Osteocyte (in vitro differentiated cells): ENCODE results near the gene USP3. TPM values are rescaled to one million over a fixed set of nuclear protein-coding genes. Genes with fewer than 3 reads are reported as not detected.

Source experiments
- DNase-seq: peaks from one replicate; pipeline ENCODE4 v3.0.0; 2021; ENCODE audit warnings: mixed read lengths; ENCODE audit not compliant: unreplicated experiment; ENCODE audit errors: extremely low spot score
- H3K27ac Mint-ChIP-seq: one replicate; pipeline ENCODE4 v1.8.0; 2021; ENCODE audit warnings: mild to moderate bottlenecking, mixed read lengths; ENCODE audit not compliant: unreplicated experiment
- H3K27me3 Mint-ChIP-seq: one replicate; pipeline ENCODE4 v1.8.0; 2021; ENCODE audit warnings: mixed read lengths; ENCODE audit not compliant: unreplicated experiment
- H3K36me3 Mint-ChIP-seq: one replicate; pipeline ENCODE4 v1.8.0; 2021; ENCODE audit warnings: mixed read lengths; ENCODE audit not compliant: unreplicated experiment
- H3K4me1 Mint-ChIP-seq: one replicate; pipeline ENCODE4 v1.8.0; 2021; ENCODE audit warnings: mixed read lengths; ENCODE audit not compliant: unreplicated experiment
- H3K4me3 Mint-ChIP-seq: one replicate; pipeline ENCODE4 v1.8.0; 2021; ENCODE audit warnings: mild to moderate bottlenecking, moderate library complexity, mixed read lengths; ENCODE audit not compliant: unreplicated experiment
- H3K9me3 Mint-ChIP-seq: one replicate; pipeline ENCODE4 v1.8.0; 2021; ENCODE audit warnings: mixed read lengths; ENCODE audit not compliant: unreplicated experiment
- CTCF ChIP-seq: fragments of 200-600 bp; sonication (generic); IDR thresholded peaks from 2 replicates; pipeline ENCODE4 v1.5.0; 2021; ENCODE audit warnings: antibody characterized with exemption, mild to moderate bottlenecking, moderate library complexity
- total RNA-seq: library from RNA; stranded (reverse); gene quantifications from 2 replicates; pipeline ENCODE4 v1.2.1, GENCODE V29; 2021

The USP3 gene
- total RNA-seq, 1 donor from 2014 or later = 41.2 TPM

GRCh38 chr15:63475707-63476106, 28.7 kb upstream of the USP3 start:
- no peak for TF ChIP-seq CTCF
- H3K4me1 Mint-ChIP-seq = peaks cover 32% of the 10 kb centered on the region
- DNase-seq = no peak
- no peak overlapping the region for H3K27ac Mint-ChIP-seq
- no peaks in the 10 kb centered on the region for H3K36me3 Mint-ChIP-seq
- H3K27me3 Mint-ChIP-seq = peaks cover 3% of the 10 kb centered on the region
- no peak overlapping the region for H3K4me3 Mint-ChIP-seq
- no peaks in the 10 kb centered on the region for H3K9me3 Mint-ChIP-seq

GRCh38 chr15:63476229-63476632, 28.2 kb upstream of the USP3 start:
- Mint-ChIP-seq H3K27me3 (peaks cover 3% of the 10 kb centered on the region), H3K27ac (no peak overlapping the region), H3K9me3 (no peaks in the 10 kb centered on the region), H3K36me3 (no peaks in the 10 kb centered on the region), H3K4me3 (no peak overlapping the region), H3K4me1 (peaks cover 35% of the 10 kb centered on the region)
- no peak for TF ChIP-seq CTCF
- DNase-seq = no peak

- Mint-ChIP-seq H3K4me1 (peaks cover 40% of the 10 kb centered on the region), H3K9me3 (no peaks in the 10 kb centered on the region), H3K4me3 (no peak overlapping the region), H3K27ac (no peak overlapping the region), H3K36me3 (no peaks in the 10 kb centered on the region), H3K27me3 (peaks cover 3% of the 10 kb centered on the region)
- no peak for DNase-seq
- no peak for TF ChIP-seq CTCF
Measured at GRCh38 chr15:63478243-63478642, 26.1 kb upstream of the USP3 start.

- no peak for TF ChIP-seq CTCF
- Mint-ChIP-seq H3K9me3 (no peaks in the 10 kb centered on the region), H3K4me3 (no peak overlapping the region), H3K4me1 (peaks cover 42% of the 10 kb centered on the region), H3K36me3 (no peaks in the 10 kb centered on the region), H3K27me3 (no peaks in the 10 kb centered on the region), H3K27ac (peak overlapping the region; percentile 41)
- DNase-seq = no peak
Measured at GRCh38 chr15:63480441-63480821, 24.0 kb upstream of the USP3 start.

GRCh38 chr15:63481105-63481810, 23.1 kb upstream of the USP3 start:
- Mint-ChIP-seq H3K27ac (no peak overlapping the region), H3K27me3 (no peaks in the 10 kb centered on the region)

More at GRCh38 chr15:63481105-63481810, 23.1 kb upstream of the USP3 start:
- H3K4me1 Mint-ChIP-seq = peaks cover 40% of the 10 kb centered on the region
- H3K36me3 Mint-ChIP-seq = no peaks in the 10 kb centered on the region
- DNase-seq = no peak
- no peak overlapping the region for H3K4me3 Mint-ChIP-seq
- no peaks in the 10 kb centered on the region for H3K9me3 Mint-ChIP-seq
- no peak for TF ChIP-seq CTCF
